Measurements from ENCODE around the gene TPRA1. TPM values are rescaled to one million over a fixed set of nuclear protein-coding genes. Genes with fewer than 3 reads are reported as not detected.

TPRA1 gene
- total RNA-seq, 1 experiment from 2014 or later, result 24.2 TPM

- ATAC-seq, result no peak
Measured at GRCh38 chr3:127632035-127632820, 41.7 kb upstream of the TPRA1 start.

More at GRCh38 chr3:127632035-127632820, 41.7 kb upstream of the TPRA1 start:
- no peak for TF ChIP-seq CREM (CRISPR knock-in tag; IDR thresholded peaks at IDR 0.05)
- TF ChIP-seq ZNF671 (CRISPR knock-in tag; IDR thresholded peaks at IDR 0.05), result no peak
- TF ChIP-seq ZNF232 (CRISPR knock-in tag; IDR thresholded peaks at IDR 0.05), result no peak
- TF ChIP-seq ZNF219 (CRISPR knock-in tag; IDR thresholded peaks at IDR 0.05; ENCODE audit: borderline replicate concordance), result no peak
- TF ChIP-seq, protein P1, sequence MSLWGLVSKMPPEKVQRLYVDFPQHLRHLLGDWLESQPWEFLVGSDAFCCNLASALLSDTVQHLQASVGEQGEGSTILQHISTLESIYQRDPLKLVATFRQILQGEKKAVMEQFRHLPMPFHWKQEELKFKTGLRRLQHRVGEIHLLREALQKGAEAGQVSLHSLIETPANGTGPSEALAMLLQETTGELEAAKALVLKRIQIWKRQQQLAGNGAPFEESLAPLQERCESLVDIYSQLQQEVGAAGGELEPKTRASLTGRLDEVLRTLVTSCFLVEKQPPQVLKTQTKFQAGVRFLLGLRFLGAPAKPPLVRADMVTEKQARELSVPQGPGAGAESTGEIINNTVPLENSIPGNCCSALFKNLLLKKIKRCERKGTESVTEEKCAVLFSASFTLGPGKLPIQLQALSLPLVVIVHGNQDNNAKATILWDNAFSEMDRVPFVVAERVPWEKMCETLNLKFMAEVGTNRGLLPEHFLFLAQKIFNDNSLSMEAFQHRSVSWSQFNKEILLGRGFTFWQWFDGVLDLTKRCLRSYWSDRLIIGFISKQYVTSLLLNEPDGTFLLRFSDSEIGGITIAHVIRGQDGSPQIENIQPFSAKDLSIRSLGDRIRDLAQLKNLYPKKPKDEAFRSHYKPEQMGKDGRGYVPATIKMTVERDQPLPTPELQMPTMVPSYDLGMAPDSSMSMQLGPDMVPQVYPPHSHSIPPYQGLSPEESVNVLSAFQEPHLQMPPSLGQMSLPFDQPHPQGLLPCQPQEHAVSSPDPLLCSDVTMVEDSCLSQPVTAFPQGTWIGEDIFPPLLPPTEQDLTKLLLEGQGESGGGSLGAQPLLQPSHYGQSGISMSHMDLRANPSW (CRISPR knock-in tag; conservative IDR thresholded peaks at IDR 0.05; ENCODE audit: low read depth), result no peak
- TF ChIP-seq USF1 (CRISPR knock-in tag; IDR thresholded peaks at IDR 0.05), result no peak
- TF ChIP-seq NFYB (CRISPR knock-in tag; conservative IDR thresholded peaks at IDR 0.05; ENCODE audit: low read depth), result no peak
- no peak for TF ChIP-seq SOX15 (CRISPR knock-in tag; IDR thresholded peaks at IDR 0.05)
- TF ChIP-seq FOXK1 (CRISPR knock-in tag; IDR thresholded peaks at IDR 0.05), result no peak
- TF ChIP-seq SMAD4 (CRISPR knock-in tag; IDR thresholded peaks at IDR 0.05), result no peak
- no peak for TF ChIP-seq OVOL2 (CRISPR knock-in tag; IDR thresholded peaks at IDR 0.05; ENCODE audit: borderline replicate concordance)
- TF ChIP-seq, protein P2, sequence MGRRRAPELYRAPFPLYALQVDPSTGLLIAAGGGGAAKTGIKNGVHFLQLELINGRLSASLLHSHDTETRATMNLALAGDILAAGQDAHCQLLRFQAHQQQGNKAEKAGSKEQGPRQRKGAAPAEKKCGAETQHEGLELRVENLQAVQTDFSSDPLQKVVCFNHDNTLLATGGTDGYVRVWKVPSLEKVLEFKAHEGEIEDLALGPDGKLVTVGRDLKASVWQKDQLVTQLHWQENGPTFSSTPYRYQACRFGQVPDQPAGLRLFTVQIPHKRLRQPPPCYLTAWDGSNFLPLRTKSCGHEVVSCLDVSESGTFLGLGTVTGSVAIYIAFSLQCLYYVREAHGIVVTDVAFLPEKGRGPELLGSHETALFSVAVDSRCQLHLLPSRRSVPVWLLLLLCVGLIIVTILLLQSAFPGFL (CRISPR knock-in tag; IDR thresholded peaks at IDR 0.05; ENCODE audit: borderline replicate concordance), result no peak
- TF ChIP-seq HMGA2 (CRISPR knock-in tag; IDR thresholded peaks at IDR 0.05), result no peak
- no peak for TF ChIP-seq TCF7 (CRISPR knock-in tag; IDR thresholded peaks at IDR 0.05; ENCODE audit: low read depth)
- no peak for TF ChIP-seq E2F4 (CRISPR knock-in tag; IDR thresholded peaks at IDR 0.05; ENCODE audit: borderline replicate concordance, low read depth)
- TF ChIP-seq ATF1 (CRISPR knock-in tag; IDR thresholded peaks at IDR 0.05), result no peak
- TF ChIP-seq, protein P3, sequence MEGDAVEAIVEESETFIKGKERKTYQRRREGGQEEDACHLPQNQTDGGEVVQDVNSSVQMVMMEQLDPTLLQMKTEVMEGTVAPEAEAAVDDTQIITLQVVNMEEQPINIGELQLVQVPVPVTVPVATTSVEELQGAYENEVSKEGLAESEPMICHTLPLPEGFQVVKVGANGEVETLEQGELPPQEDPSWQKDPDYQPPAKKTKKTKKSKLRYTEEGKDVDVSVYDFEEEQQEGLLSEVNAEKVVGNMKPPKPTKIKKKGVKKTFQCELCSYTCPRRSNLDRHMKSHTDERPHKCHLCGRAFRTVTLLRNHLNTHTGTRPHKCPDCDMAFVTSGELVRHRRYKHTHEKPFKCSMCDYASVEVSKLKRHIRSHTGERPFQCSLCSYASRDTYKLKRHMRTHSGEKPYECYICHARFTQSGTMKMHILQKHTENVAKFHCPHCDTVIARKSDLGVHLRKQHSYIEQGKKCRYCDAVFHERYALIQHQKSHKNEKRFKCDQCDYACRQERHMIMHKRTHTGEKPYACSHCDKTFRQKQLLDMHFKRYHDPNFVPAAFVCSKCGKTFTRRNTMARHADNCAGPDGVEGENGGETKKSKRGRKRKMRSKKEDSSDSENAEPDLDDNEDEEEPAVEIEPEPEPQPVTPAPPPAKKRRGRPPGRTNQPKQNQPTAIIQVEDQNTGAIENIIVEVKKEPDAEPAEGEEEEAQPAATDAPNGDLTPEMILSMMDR (IDR thresholded peaks at IDR 0.05), result no peak
- TF ChIP-seq CBFB (CRISPR knock-in tag; IDR thresholded peaks at IDR 0.05; ENCODE audit: low read depth), result no peak
- peaks cover 31% of the 10 kb centered on the region for H3K4me1 Mint-ChIP-seq
- no peak for DNase-seq (ENCODE audit: low spot score)
- CTCF ChIA-PET, result interaction anchor here (0.8 to 1.3 kb wide), 3 partner anchors 48 to 57 kb away, joined by 3 to 4 read pairs (median 3); no protein-coding TSS in a partner anchor
- H3K27me3 Mint-ChIP-seq (ENCODE audit: low read depth), result peaks cover 33% of the 10 kb centered on the region
- H3K27ac Mint-ChIP-seq, result no peak overlapping the region
- H3K36me3 Mint-ChIP-seq, result no peaks in the 10 kb centered on the region
- 0 out of 2 replicates have a peak, but pooled peaks cover 4% of the 10 kb centered on the region for H3K9me3 Mint-ChIP-seq
- POLR2A ChIA-PET, result no interaction called here
- no peak overlapping the region for H3K4me3 Mint-ChIP-seq
